GM21529 (cell line): Measurements from ENCODE around the gene ROR1.

ENCODE experiments used
- ATAC-seq: cut with Tn5 transposase; IDR thresholded peaks from one replicate; pipeline ENCODE4 v1.9.1; 2021; ENCODE audit not compliant: unreplicated experiment

Gene ROR1

DNA sequence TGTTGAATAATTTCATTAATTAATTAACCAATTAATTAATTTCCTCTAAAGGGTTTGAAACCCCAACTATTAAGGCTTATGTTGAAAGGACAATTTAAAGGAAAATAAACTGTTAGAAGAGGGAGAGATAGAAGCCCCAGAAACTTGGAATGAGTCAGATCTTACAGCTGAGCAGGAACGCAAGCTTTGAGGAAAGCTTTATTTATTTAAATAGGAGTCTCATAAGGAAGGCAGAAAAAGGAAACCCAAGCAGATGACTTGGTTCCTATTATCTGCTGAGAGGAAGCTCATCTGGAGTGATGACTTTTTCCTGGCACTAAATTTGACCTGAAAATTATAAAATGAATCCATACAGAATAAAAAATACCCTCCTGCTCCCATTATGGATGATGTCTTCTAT is 105.1 kb downstream of the ROR1 start:
- no peak for ATAC-seq

GRCh38 chr1:63880958-63881576 is 107.2 kb downstream of the ROR1 start:
- no peak for ATAC-seq

GRCh38 chr1:63882048-63882704 is 108.4 kb downstream of the ROR1 start:
- no peak for ATAC-seq

GRCh38 chr1:63883494-63884235 is 109.8 kb downstream of the ROR1 start:
- no peak for ATAC-seq

DNA sequence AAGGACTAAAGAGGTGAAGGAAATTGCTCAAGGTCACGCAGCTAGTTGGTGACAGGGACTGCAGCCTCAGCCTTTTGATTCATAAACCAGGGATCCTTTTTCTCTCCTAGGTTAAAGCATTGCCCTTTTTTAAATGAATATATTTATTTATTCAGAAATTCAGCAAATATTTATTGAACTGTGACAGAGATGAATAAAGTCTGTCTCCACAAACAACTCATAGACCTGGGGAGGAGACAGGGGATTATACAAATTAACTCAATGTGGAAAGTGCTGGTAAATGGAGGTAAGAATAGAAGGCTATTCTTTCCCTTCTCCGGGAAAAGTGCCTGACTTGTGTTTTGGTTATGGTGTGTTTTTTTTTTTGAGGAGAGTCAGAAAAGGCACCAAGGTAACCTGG is 110.7 kb downstream of the ROR1 start:
- ATAC-seq, result no peak

- ATAC-seq, result no peak
Observed at GRCh38 chr1:63885899-63886298, 112.1 kb downstream of the ROR1 start.

DNA sequence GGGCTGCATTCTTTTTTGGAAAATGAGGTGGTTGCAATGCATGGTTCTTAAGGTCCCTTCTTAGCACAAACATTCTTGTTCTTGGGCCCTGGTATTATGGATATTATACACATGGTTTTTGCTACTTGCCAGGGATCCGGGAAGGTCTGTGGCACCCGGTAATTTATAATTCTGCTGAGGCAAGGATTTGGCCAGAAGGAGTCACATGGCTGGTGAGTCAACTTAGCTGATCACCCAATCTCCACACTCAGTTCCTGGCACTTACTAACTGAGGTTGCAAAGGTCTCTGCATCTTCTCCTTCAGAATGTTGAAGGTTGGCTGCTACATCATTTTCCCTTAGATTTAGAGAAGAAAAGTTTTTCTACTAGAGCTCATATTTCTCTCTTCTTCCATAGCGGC is 112.5 kb downstream of the ROR1 start:
- no peak for ATAC-seq

DNA sequence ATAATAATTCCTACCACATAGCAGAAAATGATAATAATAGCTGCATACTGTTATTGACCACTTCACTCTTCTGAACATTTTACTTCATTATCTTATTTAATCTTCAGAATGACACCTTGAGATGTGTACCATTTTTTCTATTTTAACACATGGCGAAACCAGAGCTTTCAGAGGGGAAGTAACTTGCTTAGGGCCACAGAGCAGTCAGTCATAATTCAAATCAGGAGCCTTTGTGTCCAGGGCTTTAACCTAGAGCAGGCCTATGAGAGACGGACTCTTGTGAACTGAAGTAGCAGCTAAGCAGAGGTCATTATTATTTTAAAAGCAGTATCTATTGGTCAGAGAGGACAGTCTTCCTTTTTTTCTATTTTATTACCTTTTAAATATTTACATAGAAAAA is 114.0 kb downstream of the ROR1 start:
- ATAC-seq, result no peak

GRCh38 chr1:63888984-63889383 is 115.2 kb downstream of the ROR1 start:
- no peak for ATAC-seq

GRCh38 chr1:63890468-63890867 is 116.7 kb downstream of the ROR1 start:
- ATAC-seq, result no peak

GRCh38 chr1:63891060-63891690 is 117.4 kb downstream of the ROR1 start:
- no peak for ATAC-seq

GRCh38 chr1:63892632-63893395 is 119.0 kb downstream of the ROR1 start:
- peak; percentile 99 for ATAC-seq

DNA sequence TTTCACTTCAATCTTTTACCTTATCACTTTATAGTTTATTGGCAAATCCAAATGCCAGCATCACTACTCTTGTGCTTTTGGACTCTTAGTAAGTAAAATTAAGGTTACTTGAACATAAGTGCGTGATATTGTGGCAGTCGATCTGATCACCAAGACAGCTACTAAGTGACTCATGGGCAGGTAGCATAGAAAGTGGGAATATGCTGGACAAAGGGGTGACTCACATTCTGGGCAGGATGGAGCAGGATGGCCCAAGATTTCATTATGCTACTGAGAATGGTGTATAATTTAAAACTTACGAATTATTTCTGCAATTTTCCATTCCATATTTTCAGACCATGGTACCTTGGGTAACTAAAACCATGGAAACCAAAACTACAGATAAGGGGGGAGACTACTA is 120.2 kb downstream of the ROR1 start:
- ATAC-seq, result no peak

DNA sequence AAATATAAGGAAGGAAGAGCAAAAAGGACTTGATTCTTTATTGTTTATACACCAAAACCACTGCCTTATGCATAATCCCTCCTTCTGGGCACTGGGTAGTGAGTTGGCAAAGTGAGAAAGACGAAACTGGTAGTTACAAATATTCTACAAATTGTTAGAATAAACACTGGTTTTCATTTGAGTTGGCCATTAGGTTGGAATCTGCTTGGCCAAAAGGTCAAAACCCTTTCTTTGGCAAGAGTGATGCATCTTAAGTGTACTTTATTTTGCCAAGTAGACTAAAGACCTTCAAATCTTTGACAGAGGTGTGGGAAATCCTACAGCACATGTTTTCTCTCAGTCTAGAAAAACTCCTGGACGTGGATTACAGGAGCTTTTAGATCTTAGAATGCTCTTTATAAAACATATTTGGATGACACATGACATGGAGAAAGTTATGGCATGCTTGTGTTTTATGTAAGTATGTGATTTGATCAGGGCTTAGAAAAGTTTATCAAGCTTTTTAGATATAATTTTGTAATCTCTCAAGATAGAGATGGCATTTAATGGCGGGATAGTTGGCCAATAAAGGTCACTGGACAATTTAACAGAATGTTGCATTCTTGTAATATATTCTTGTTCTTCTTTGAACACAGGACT is 120.9 kb downstream of the ROR1 start:
- no peak for ATAC-seq

DNA sequence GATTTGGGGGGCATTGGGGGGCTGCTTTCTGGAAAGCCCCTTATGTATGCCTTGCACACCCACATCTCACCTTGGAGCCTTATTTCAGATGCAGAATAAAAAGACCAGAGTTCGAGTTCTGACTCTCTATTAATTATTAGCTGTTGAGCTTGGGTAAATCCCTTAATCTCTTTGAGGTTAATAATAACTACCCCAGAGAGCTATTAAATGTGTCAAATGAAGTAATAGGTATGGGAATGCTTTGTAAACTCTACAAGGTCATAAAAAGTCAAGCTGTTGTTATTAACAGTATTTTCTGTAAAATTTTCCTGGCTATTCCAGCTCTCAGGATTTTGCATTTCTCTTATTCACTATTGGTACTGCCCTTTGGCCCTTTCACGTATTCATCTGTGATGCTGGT is 122.9 kb downstream of the ROR1 start:
- no peak for ATAC-seq

GRCh38 chr1:63898428-63899196 is 124.8 kb downstream of the ROR1 start:
- no peak for ATAC-seq

- no peak for ATAC-seq
Observed at GRCh38 chr1:63901094-63901493, 127.3 kb downstream of the ROR1 start.

GRCh38 chr1:63902844-63903589 is 129.2 kb downstream of the ROR1 start:
- ATAC-seq, result no peak

GRCh38 chr1:63903947-63904610 is 130.3 kb downstream of the ROR1 start:
- no peak for ATAC-seq
